Astrocyte (in vitro differentiated cells and primary cell): ENCODE measurements around the gene B4GALT4.

ENCODE experiments used
- CTCF ChIP-seq: IDR thresholded peaks from 2 replicates; pipeline ENCODE4 v1.5.1; 2011; ENCODE audit warnings: low read depth, mild to moderate bottlenecking, inconsistent platforms, low read length, moderate library complexity; ENCODE audit not compliant: insufficient read depth
- EZH2 ChIP-seq: IDR thresholded peaks from 2 replicates; pipeline ENCODE4 v1.6.1; 2012; ENCODE audit warnings: mild to moderate bottlenecking, low read length, inconsistent platforms; ENCODE audit not compliant: insufficient read depth

DNA sequence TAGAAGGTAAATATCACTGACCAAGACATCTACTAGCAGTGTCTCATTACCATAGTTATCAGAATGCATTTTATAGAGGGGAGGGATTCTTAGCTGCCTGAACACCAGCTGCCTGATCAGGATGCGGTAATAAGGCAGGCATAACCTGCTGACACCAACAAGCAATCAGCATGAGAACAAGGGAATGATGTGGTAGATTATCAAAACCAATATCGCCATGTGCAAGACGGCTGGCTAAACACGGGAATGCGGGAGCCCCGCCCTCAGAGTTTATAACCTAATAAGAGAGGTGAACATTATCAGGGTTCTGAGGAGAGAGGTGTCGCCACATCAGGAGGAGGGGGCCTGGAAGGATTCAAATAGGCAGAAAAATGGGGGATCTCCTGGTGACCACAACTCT is 20.5 kb downstream of the B4GALT4 start:
- TF ChIP-seq EZH2 (no peak), CTCF (no peak)
